SK-N-SH treated with all-trans-retinoic acid at 6 μM for 48 hours (cell line): ENCODE measurements around the gene RNF167.

Experiments
- ESRRG ChIP-seq: fragments of 250-450 bp; sonication (Bioruptor Pico); IDR thresholded peaks from 2 replicates; pipeline ENCODE4 v1.6.1; 2021; ENCODE audit warnings: mild to moderate bottlenecking
- GLIS3 ChIP-seq: fragments of 250-450 bp; sonication (Bioruptor Pico); IDR thresholded peaks from 2 replicates; pipeline ENCODE4 v1.5.0; 2020; ENCODE audit warnings: mild to moderate bottlenecking, moderate library complexity
- ISL1 ChIP-seq: fragments of 250-450 bp; sonication (Bioruptor Pico); IDR thresholded peaks from 2 replicates; pipeline ENCODE4 v2.1.2; 2022; ENCODE audit warnings: mild to moderate bottlenecking, moderate library complexity
- RARB ChIP-seq: fragments of 250-450 bp; sonication (Bioruptor Pico); IDR thresholded peaks from 2 replicates; pipeline ENCODE4 v1.8.0; 2021; ENCODE audit warnings: mild to moderate bottlenecking, moderate library complexity
- SNAI2 ChIP-seq: fragments of 250-450 bp; sonication (Bioruptor Pico); IDR thresholded peaks from 2 replicates; pipeline ENCODE4 v1.5.0; 2020; ENCODE audit warnings: mild to moderate bottlenecking, moderate library complexity
- TCF4 ChIP-seq: fragments of 250-450 bp; sonication (Bioruptor Pico); IDR thresholded peaks from 2 replicates; pipeline ENCODE4 v1.8.0; 2021; ENCODE audit warnings: mild to moderate bottlenecking, moderate library complexity, borderline replicate concordance
- ZC3H10 ChIP-seq: fragments of 250-450 bp; sonication (Bioruptor Pico); IDR thresholded peaks from 2 replicates; pipeline ENCODE4 v1.5.1; 2021; ENCODE audit warnings: mild to moderate bottlenecking, moderate library complexity
- ZFP3 ChIP-seq: fragments of 250-450 bp; sonication (Bioruptor Pico); IDR thresholded peaks from 2 replicates; pipeline ENCODE4 v1.5.0; 2020; ENCODE audit warnings: mild to moderate bottlenecking, moderate library complexity
- ZFP30 ChIP-seq: fragments of 450-650 bp; formaldehyde crosslinking; IDR thresholded peaks from 2 replicates; pipeline ENCODE4 v1.5.0; 2022; ENCODE audit warnings: mild to moderate bottlenecking, moderate library complexity
- ZNF70 ChIP-seq: fragments of 450-650 bp; formaldehyde crosslinking; IDR thresholded peaks from 2 replicates; pipeline ENCODE4 v1.5.0; 2020; ENCODE audit warnings: mild to moderate bottlenecking, moderate library complexity
- TF ChIP-seq, protein P1 (sequence below): fragments of 250-450 bp; sonication (Bioruptor Pico); IDR thresholded peaks from 2 replicates; pipeline ENCODE4 v1.8.0; 2020; ENCODE audit warnings: mild to moderate bottlenecking, moderate library complexity, borderline replicate concordance
- TF ChIP-seq, protein P2 (sequence below): fragments of 250-450 bp; sonication (Bioruptor Pico); IDR thresholded peaks from 2 replicates; pipeline ENCODE4 v1.5.0; 2020; ENCODE audit warnings: mild to moderate bottlenecking, moderate library complexity
- TF ChIP-seq, protein P3 (sequence below): fragments of 250-450 bp; sonication (Bioruptor Pico); IDR thresholded peaks from 2 replicates; pipeline ENCODE4 v1.5.1; 2020; ENCODE audit warnings: low read depth, mild to moderate bottlenecking, moderate library complexity
- TF ChIP-seq, protein P4 (sequence below): fragments of 250-450 bp; sonication (Bioruptor Pico); IDR thresholded peaks from 2 replicates; pipeline ENCODE4 v1.5.1; 2021; ENCODE audit warnings: mild to moderate bottlenecking, moderate library complexity

DNA sequence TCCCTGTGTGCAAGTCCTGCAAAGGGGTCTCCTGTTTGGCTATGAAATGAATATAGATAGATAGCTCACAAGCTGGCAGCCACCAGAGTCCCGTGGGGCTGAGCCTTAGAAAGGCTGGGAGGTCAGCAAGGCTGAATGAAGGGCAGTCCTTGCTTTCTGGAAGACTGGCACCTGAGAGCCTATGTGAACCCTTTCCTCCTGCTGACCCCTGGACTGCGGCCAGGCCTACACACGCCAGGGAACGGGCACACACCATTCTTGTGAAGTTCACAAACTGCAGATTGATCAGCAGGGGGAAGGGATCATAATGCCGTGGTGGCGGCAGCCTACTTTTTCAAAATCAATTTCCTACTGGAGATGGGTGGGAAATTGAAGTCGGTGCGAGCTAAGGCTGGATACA is 41.7 kb upstream of the RNF167 start:
- TF ChIP-seq, protein P1, sequence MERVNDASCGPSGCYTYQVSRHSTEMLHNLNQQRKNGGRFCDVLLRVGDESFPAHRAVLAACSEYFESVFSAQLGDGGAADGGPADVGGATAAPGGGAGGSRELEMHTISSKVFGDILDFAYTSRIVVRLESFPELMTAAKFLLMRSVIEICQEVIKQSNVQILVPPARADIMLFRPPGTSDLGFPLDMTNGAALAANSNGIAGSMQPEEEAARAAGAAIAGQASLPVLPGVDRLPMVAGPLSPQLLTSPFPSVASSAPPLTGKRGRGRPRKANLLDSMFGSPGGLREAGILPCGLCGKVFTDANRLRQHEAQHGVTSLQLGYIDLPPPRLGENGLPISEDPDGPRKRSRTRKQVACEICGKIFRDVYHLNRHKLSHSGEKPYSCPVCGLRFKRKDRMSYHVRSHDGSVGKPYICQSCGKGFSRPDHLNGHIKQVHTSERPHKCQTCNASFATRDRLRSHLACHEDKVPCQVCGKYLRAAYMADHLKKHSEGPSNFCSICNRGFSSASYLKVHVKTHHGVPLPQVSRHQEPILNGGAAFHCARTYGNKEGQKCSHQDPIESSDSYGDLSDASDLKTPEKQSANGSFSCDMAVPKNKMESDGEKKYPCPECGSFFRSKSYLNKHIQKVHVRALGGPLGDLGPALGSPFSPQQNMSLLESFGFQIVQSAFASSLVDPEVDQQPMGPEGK (CRISPR knock-in tag) = no peak
- no peak for TF ChIP-seq ZFP30 (CRISPR knock-in tag)
- TF ChIP-seq ZC3H10 (CRISPR knock-in tag) = no peak
- TF ChIP-seq, protein P2, sequence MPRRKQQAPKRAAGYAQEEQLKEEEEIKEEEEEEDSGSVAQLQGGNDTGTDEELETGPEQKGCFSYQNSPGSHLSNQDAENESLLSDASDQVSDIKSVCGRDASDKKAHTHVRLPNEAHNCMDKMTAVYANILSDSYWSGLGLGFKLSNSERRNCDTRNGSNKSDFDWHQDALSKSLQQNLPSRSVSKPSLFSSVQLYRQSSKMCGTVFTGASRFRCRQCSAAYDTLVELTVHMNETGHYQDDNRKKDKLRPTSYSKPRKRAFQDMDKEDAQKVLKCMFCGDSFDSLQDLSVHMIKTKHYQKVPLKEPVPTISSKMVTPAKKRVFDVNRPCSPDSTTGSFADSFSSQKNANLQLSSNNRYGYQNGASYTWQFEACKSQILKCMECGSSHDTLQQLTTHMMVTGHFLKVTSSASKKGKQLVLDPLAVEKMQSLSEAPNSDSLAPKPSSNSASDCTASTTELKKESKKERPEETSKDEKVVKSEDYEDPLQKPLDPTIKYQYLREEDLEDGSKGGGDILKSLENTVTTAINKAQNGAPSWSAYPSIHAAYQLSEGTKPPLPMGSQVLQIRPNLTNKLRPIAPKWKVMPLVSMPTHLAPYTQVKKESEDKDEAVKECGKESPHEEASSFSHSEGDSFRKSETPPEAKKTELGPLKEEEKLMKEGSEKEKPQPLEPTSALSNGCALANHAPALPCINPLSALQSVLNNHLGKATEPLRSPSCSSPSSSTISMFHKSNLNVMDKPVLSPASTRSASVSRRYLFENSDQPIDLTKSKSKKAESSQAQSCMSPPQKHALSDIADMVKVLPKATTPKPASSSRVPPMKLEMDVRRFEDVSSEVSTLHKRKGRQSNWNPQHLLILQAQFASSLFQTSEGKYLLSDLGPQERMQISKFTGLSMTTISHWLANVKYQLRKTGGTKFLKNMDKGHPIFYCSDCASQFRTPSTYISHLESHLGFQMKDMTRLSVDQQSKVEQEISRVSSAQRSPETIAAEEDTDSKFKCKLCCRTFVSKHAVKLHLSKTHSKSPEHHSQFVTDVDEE (CRISPR knock-in tag) = no peak
- no peak for TF ChIP-seq RARB (CRISPR knock-in tag)
- no peak for TF ChIP-seq SNAI2 (CRISPR knock-in tag)
- no peak for TF ChIP-seq ISL1
- no peak for TF ChIP-seq ESRRG (CRISPR knock-in tag)
- TF ChIP-seq TCF4 (CRISPR knock-in tag) = no peak
- TF ChIP-seq, protein P3, sequence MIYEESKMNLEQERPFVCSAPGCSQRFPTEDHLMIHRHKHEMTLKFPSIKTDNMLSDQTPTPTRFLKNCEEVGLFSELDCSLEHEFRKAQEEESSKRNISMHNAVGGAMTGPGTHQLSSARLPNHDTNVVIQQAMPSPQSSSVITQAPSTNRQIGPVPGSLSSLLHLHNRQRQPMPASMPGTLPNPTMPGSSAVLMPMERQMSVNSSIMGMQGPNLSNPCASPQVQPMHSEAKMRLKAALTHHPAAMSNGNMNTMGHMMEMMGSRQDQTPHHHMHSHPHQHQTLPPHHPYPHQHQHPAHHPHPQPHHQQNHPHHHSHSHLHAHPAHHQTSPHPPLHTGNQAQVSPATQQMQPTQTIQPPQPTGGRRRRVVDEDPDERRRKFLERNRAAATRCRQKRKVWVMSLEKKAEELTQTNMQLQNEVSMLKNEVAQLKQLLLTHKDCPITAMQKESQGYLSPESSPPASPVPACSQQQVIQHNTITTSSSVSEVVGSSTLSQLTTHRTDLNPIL (CRISPR knock-in tag) = no peak
- no peak for TF ChIP-seq ZFP3 (CRISPR knock-in tag)
- no peak for TF ChIP-seq GLIS3 (CRISPR knock-in tag)
- TF ChIP-seq ZNF70 (CRISPR knock-in tag) = no peak
- TF ChIP-seq, protein P4, sequence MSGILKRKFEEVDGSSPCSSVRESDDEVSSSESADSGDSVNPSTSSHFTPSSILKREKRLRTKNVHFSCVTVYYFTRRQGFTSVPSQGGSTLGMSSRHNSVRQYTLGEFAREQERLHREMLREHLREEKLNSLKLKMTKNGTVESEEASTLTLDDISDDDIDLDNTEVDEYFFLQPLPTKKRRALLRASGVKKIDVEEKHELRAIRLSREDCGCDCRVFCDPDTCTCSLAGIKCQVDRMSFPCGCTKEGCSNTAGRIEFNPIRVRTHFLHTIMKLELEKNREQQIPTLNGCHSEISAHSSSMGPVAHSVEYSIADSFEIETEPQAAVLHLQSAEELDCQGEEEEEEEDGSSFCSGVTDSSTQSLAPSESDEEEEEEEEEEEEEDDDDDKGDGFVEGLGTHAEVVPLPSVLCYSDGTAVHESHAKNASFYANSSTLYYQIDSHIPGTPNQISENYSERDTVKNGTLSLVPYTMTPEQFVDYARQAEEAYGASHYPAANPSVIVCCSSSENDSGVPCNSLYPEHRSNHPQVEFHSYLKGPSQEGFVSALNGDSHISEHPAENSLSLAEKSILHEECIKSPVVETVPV (CRISPR knock-in tag) = no peak
